ENCODE results near the gene YEATS2.

YEATS2 gene

GRCh38 chr3:183796372-183796771 is 98.8 kb downstream of the YEATS2 start (continued):
- TF ChIP-seq HOXA7 (CRISPR knock-in tag; IDR thresholded peaks at IDR 0.05; ENCODE audit: borderline replicate concordance) = no peak
- TF ChIP-seq ZXDB (tag by site-specific recombination; IDR thresholded peaks at IDR 0.05) = no peak
- TF ChIP-seq GLIS1 (tag by site-specific recombination; IDR thresholded peaks at IDR 0.05) = no peak
- TF ChIP-seq, protein P1, sequence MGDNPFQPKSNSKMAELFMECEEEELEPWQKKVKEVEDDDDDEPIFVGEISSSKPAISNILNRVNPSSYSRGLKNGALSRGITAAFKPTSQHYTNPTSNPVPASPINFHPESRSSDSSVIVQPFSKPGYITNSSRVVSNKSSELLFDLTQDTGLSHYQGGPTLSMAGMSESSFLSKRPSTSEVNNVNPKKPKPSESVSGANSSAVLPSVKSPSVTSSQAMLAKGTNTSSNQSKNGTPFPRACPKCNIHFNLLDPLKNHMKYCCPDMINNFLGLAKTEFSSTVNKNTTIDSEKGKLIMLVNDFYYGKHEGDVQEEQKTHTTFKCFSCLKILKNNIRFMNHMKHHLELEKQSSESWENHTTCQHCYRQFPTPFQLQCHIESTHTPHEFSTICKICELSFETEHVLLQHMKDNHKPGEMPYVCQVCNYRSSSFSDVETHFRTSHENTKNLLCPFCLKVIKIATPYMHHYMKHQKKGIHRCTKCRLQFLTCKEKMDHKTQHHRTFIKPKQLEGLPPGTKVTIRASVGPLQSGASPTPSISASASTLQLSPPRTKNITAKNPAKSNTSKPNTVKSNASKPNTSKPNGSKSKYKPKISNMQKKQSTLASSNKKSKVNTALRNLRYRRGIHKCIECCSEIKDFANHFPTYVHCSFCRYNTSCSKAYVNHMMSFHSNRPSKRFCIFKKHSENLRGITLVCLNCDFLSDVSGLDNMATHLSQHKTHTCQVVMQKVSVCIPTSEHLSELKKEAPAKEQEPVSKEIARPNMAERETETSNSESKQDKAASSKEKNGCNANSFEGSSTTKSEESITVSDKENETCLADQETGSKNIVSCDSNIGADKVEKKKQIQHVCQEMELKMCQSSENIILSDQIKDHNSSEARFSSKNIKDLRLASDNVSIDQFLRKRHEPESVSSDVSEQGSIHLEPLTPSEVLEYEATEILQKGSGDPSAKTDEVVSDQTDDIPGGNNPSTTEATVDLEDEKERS (tag by site-specific recombination; IDR thresholded peaks at IDR 0.05) = no peak

DNA sequence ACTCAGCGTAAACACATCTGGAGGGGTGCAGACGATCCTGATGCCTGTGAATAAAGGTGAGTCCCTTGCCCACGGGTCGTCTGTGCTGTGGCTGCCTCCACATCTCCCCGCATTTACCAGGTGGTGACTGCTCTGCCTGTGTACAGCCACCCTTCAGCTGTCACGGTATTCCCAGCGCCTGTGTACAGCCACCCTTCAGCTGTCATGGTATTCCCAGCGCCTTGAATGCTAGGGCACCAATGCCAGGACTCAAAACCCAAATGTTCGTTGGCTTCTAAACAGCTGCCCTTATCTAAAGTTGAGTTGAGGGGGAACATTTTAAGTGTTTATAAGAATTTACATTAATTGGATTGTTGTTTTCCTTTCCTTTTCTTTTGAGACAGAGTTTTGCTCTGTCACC is 100.4 kb downstream of the YEATS2 start:
- Histone ChIP-seq H3K27ac (ENCODE audit: extremely low read depth, low read depth, low read length) (no peak overlapping the region), H3K9me3 (ENCODE audit: control insufficient read depth, insufficient read depth, low read depth, low read length) (no peaks in the 10 kb centered on the region), H3K36me3 (ENCODE audit: control insufficient read depth in 2 of 2, insufficient read depth in 1 of 2, low read length in 2 of 2) (peaks cover 15 to 68% of the 10 kb centered on the region in 2 experiments), H3K4me1 (ENCODE audit: control insufficient read depth, insufficient read depth, low read length) (no peaks in the 10 kb centered on the region), H3K4me3 (ENCODE audit: low read depth, low read length) (no peak overlapping the region)
- ChIA-PET CTCF (no interaction called here), POLR2A (no interaction called here)
- TF ChIP-seq, protein P2, sequence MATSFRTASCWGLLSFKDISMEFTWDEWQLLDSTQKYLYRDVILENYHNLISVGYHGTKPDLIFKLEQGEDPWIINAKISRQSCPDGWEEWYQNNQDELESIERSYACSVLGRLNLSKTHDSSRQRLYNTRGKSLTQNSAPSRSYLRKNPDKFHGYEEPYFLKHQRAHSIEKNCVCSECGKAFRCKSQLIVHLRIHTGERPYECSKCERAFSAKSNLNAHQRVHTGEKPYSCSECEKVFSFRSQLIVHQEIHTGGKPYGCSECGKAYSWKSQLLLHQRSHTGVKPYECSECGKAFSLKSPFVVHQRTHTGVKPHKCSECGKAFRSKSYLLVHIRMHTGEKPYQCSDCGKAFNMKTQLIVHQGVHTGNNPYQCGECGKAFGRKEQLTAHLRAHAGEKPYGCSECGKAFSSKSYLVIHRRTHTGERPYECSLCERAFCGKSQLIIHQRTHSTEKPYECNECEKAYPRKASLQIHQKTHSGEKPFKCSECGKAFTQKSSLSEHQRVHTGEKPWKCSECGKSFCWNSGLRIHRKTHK (tag by site-specific recombination; IDR thresholded peaks at IDR 0.05) = no peak
- TF ChIP-seq ZNF623 (tag by site-specific recombination; IDR thresholded peaks at IDR 0.05) (no peak), ZNF426 (tag by site-specific recombination; IDR thresholded peaks at IDR 0.05) (no peak), KLF16 (tag by site-specific recombination; IDR thresholded peaks at IDR 0.05) (no peak), ZNF112 (tag by site-specific recombination; IDR thresholded peaks at IDR 0.05) (no peak), ZNF777 (tag by site-specific recombination; IDR thresholded peaks at IDR 0.05; ENCODE audit: borderline replicate concordance) (no peak), GLIS2 (tag by site-specific recombination; IDR thresholded peaks at IDR 0.05) (no peak)
- TF ChIP-seq, protein P3, sequence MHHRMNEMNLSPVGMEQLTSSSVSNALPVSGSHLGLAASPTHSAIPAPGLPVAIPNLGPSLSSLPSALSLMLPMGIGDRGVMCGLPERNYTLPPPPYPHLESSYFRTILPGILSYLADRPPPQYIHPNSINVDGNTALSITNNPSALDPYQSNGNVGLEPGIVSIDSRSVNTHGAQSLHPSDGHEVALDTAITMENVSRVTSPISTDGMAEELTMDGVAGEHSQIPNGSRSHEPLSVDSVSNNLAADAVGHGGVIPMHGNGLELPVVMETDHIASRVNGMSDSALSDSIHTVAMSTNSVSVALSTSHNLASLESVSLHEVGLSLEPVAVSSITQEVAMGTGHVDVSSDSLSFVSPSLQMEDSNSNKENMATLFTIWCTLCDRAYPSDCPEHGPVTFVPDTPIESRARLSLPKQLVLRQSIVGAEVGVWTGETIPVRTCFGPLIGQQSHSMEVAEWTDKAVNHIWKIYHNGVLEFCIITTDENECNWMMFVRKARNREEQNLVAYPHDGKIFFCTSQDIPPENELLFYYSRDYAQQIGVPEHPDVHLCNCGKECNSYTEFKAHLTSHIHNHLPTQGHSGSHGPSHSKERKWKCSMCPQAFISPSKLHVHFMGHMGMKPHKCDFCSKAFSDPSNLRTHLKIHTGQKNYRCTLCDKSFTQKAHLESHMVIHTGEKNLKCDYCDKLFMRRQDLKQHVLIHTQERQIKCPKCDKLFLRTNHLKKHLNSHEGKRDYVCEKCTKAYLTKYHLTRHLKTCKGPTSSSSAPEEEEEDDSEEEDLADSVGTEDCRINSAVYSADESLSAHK (tag by site-specific recombination; IDR thresholded peaks at IDR 0.05) = no peak

DNA sequence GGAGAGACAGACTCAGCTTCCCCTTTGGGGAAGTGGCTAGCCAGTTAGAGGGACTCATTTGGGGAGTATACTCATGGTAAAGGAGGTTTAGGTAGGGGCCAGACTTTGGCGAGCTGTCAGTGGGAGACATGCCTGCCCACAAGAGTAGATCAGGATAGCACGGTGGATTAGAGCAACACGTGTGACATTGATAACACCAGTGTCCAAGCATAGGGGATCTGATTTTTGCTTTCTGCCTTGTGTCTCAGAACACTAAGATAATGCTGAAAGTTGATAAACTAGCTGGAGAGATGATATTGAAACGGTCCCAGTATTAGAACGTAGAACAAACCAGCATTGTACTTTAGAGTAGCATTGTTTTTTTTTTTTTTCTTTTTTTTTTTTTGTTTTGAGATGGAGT is 101.9 kb downstream of the YEATS2 start:
- peaks cover 16 to 75% of the 10 kb centered on the region in 2 experiments for H3K36me3 ChIP-seq (ENCODE audit: control insufficient read depth in 2 of 2, insufficient read depth in 1 of 2, low read length in 2 of 2)
- ChIA-PET POLR2A (no interaction called here), CTCF (no interaction called here)
- TF ChIP-seq ZNF2 (tag by site-specific recombination; IDR thresholded peaks at IDR 0.05) = no peak
- no peak for TF ChIP-seq TCF7L2 (IDR thresholded peaks at IDR 0.05; ENCODE audit: borderline replicate concordance, low read depth, low read length)
- TF ChIP-seq BCL11B (tag by site-specific recombination; IDR thresholded peaks at IDR 0.05; ENCODE audit: low read depth) = no peak
- no peak for TF ChIP-seq ZNF501 (tag by site-specific recombination; IDR thresholded peaks at IDR 0.05)
- no peak for TF ChIP-seq ZNF704 (tag by site-specific recombination; IDR thresholded peaks at IDR 0.05)
- TF ChIP-seq ZIC2 (tag by site-specific recombination; IDR thresholded peaks at IDR 0.05) = no peak
- TF ChIP-seq ZNF132 (tag by site-specific recombination; IDR thresholded peaks at IDR 0.05; ENCODE audit: borderline replicate concordance) = no peak
- TF ChIP-seq ZNF23 (tag by site-specific recombination; IDR thresholded peaks at IDR 0.05; ENCODE audit: borderline replicate concordance) = no peak
- TF ChIP-seq, protein P4, sequence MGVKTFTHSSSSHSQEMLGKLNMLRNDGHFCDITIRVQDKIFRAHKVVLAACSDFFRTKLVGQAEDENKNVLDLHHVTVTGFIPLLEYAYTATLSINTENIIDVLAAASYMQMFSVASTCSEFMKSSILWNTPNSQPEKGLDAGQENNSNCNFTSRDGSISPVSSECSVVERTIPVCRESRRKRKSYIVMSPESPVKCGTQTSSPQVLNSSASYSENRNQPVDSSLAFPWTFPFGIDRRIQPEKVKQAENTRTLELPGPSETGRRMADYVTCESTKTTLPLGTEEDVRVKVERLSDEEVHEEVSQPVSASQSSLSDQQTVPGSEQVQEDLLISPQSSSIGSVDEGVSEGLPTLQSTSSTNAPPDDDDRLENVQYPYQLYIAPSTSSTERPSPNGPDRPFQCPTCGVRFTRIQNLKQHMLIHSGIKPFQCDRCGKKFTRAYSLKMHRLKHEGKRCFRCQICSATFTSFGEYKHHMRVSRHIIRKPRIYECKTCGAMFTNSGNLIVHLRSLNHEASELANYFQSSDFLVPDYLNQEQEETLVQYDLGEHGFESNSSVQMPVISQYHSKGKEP (tag by site-specific recombination; IDR thresholded peaks at IDR 0.05) = no peak
- no peak for TF ChIP-seq MEIS1 (CRISPR knock-in tag; IDR thresholded peaks at IDR 0.05; ENCODE audit: borderline replicate concordance)
- TF ChIP-seq SCRT1 (tag by site-specific recombination; IDR thresholded peaks at IDR 0.05; ENCODE audit: borderline replicate concordance) = no peak
- no peak overlapping the region for H3K27ac ChIP-seq (ENCODE audit: extremely low read depth, low read depth, low read length)
- no peak overlapping the region for H3K4me3 ChIP-seq (ENCODE audit: low read depth, low read length)
- no peaks in the 10 kb centered on the region for H3K4me1 ChIP-seq (ENCODE audit: control insufficient read depth, insufficient read depth, low read length)
- no peaks in the 10 kb centered on the region for H3K9me3 ChIP-seq (ENCODE audit: control insufficient read depth, insufficient read depth, low read depth, low read length)
